ENCODE results near the gene SPINK4. TPM values are rescaled to one million over a fixed set of nuclear protein-coding genes. Genes with fewer than 3 reads are reported as not detected.

Gene SPINK4
- total RNA-seq, 2 donors from 2014 or later, result not detected

- 87% methylated on average over 3 of the region's 3 CpGs for WGBS
- DNase-seq (ENCODE audit: low spot score), result no peak
- no peaks in the 10 kb centered on the region for H3K9me3 ChIP-seq
- H3K27ac ChIP-seq, result no peak overlapping the region
- no peaks in the 10 kb centered on the region for H3K36me3 ChIP-seq
- intact Hi-C loops (cut with DNase I), result no loop called here
- no peak overlapping the region for H3K4me3 ChIP-seq
- H3K27me3 ChIP-seq (replicated peaks; ENCODE audit: insufficient read depth), result no peaks in the 10 kb centered on the region
- H3K4me1 ChIP-seq (replicated peaks), result no peaks in the 10 kb centered on the region
- no peak for TF ChIP-seq CTCF (IDR thresholded peaks at IDR 0.05)
- no peak for TF ChIP-seq POLR2A (IDR thresholded peaks at IDR 0.05)
- no peak for TF ChIP-seq POLR2AphosphoS5 (IDR thresholded peaks at IDR 0.05)
These were observed 18.4 kb upstream of the SPINK4 start for GRCh38 chr9:33221568-33221884.

GRCh38 chr9:33222031-33222430 is 17.9 kb upstream of the SPINK4 start:
- Histone ChIP-seq H3K9me3 (no peaks in the 10 kb centered on the region), H3K36me3 (no peaks in the 10 kb centered on the region), H3K27me3 (replicated peaks; ENCODE audit: insufficient read depth) (no peaks in the 10 kb centered on the region), H3K4me1 (replicated peaks) (no peaks in the 10 kb centered on the region), H3K27ac (no peak overlapping the region), H3K4me3 (no peak overlapping the region)
- 77% methylated on average over 3 of the region's 3 CpGs for WGBS
- TF ChIP-seq POLR2AphosphoS5 (IDR thresholded peaks at IDR 0.05) (no peak), CTCF (IDR thresholded peaks at IDR 0.05) (no peak), POLR2A (IDR thresholded peaks at IDR 0.05) (no peak)
- intact Hi-C loops (cut with DNase I), result no loop called here
- DNase-seq (ENCODE audit: low spot score), result no peak

- DNase-seq (ENCODE audit: low spot score), result no peak
- H3K27me3 ChIP-seq (replicated peaks; ENCODE audit: insufficient read depth), result no peaks in the 10 kb centered on the region
- no peak overlapping the region for H3K4me3 ChIP-seq
- intact Hi-C loops (cut with DNase I), result loop anchor here (2.0 kb wide), 1 partner anchor 99 kb away; no protein-coding TSS in a partner anchor
- H3K27ac ChIP-seq, result no peak overlapping the region
- WGBS, result 87% methylated on average over 1 of the region's 1 CpG
- no peak for TF ChIP-seq POLR2A (IDR thresholded peaks at IDR 0.05)
- no peak for TF ChIP-seq POLR2AphosphoS5 (IDR thresholded peaks at IDR 0.05)
- no peak for TF ChIP-seq CTCF (IDR thresholded peaks at IDR 0.05)
- no peaks in the 10 kb centered on the region for H3K9me3 ChIP-seq
- H3K4me1 ChIP-seq (replicated peaks), result no peaks in the 10 kb centered on the region
- H3K36me3 ChIP-seq, result no peaks in the 10 kb centered on the region
These were observed 16.3 kb upstream of the SPINK4 start for GRCh38 chr9:33223696-33224095.

GRCh38 chr9:33225319-33226147 is 14.4 kb upstream of the SPINK4 start:
- no peaks in the 10 kb centered on the region for H3K9me3 ChIP-seq
- intact Hi-C loops (cut with DNase I), result loop anchor here (1.0 to 5.0 kb wide), 3 partner anchors 58 to 143 kb away; partner anchors contain the start of gene B4GALT1
- no peaks in the 10 kb centered on the region for H3K27me3 ChIP-seq (replicated peaks; ENCODE audit: insufficient read depth)
- peak; percentile 78 for DNase-seq (ENCODE audit: low spot score)
- WGBS, result 20% methylated on average over 6 of the region's 6 CpGs
- H3K27ac ChIP-seq, result no peak overlapping the region
- TF ChIP-seq POLR2A (IDR thresholded peaks at IDR 0.05) (no peak), POLR2AphosphoS5 (IDR thresholded peaks at IDR 0.05) (peak; percentile 93), CTCF (IDR thresholded peaks at IDR 0.05) (peak; percentile 59 to 97 (median 94))
- no peaks in the 10 kb centered on the region for H3K36me3 ChIP-seq
- H3K4me1 ChIP-seq (replicated peaks), result no peaks in the 10 kb centered on the region
- no peak overlapping the region for H3K4me3 ChIP-seq

- WGBS, result 88% methylated on average over 10 of the region's 10 CpGs
- H3K9me3 ChIP-seq, result no peaks in the 10 kb centered on the region
- no peaks in the 10 kb centered on the region for H3K4me1 ChIP-seq (replicated peaks)
- no peaks in the 10 kb centered on the region for H3K36me3 ChIP-seq
- DNase-seq (ENCODE audit: low spot score), result no peak
- H3K27me3 ChIP-seq (replicated peaks; ENCODE audit: insufficient read depth), result no peaks in the 10 kb centered on the region
- TF ChIP-seq POLR2AphosphoS5 (IDR thresholded peaks at IDR 0.05) (no peak), CTCF (IDR thresholded peaks at IDR 0.05) (no peak), POLR2A (IDR thresholded peaks at IDR 0.05) (no peak)
- H3K27ac ChIP-seq, result no peak overlapping the region
- intact Hi-C loops (cut with DNase I), result loop anchor here (5.0 kb wide), 1 partner anchor 60 kb away; the partner anchor contains the start of gene B4GALT1
- no peak overlapping the region for H3K4me3 ChIP-seq
These were observed 13.0 kb upstream of the SPINK4 start for GRCh38 chr9:33227008-33227398.
